ENCODE measurements around the gene STAB1.
A peak's percentile ranks its signal among the peaks of the same experiment; 100 is the strongest.
"Not testable (repeated sequence)": the region's sequence is repeated elsewhere in the genome, so short reads cannot be mapped to it uniquely, and the experiment has no call there.

STAB1 gene

DNA sequence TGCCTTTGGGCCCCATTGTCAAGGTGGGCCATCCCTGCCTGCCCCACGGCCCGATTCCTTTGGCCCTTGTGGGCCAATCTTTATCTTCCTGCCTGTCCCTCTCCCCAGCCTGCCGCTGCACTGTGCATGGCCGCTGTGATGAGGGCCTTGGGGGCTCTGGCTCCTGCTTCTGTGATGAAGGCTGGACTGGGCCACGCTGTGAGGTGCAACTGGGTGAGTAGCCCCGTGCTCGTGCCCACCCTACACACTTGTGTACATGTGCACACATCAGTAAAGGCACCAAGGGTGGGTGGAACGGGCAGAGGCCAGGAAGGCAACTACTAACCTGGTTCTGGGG, 26.3 kb downstream of the STAB1 start:
- Histone ChIP-seq H3K9ac (ENCODE audit: low read length in 2 of 2) (no peak overlapping the region), H3K36me3 (ENCODE audit: control insufficient read depth in 2 of 2, insufficient read depth in 2 of 2, low read length in 2 of 2) (peaks cover 0 to 4% of the 10 kb centered on the region in 2 donors), H3K9me3 (ENCODE audit: control insufficient read depth in 2 of 2, low read length in 2 of 2) (no peaks in the 10 kb centered on the region), H3K4me1 (ENCODE audit: control insufficient read depth, insufficient read depth, low read length) (peaks cover 16% of the 10 kb centered on the region), H3K27me3 (ENCODE audit: control insufficient read depth in 1 of 2, insufficient read depth in 2 of 2, low read length in 2 of 2) (no peaks in the 10 kb centered on the region), H3K27ac (ENCODE audit: low read length) (no peak overlapping the region), H3K4me3 (ENCODE audit: low read length in 2 of 2) (no peak overlapping the region)

DNA sequence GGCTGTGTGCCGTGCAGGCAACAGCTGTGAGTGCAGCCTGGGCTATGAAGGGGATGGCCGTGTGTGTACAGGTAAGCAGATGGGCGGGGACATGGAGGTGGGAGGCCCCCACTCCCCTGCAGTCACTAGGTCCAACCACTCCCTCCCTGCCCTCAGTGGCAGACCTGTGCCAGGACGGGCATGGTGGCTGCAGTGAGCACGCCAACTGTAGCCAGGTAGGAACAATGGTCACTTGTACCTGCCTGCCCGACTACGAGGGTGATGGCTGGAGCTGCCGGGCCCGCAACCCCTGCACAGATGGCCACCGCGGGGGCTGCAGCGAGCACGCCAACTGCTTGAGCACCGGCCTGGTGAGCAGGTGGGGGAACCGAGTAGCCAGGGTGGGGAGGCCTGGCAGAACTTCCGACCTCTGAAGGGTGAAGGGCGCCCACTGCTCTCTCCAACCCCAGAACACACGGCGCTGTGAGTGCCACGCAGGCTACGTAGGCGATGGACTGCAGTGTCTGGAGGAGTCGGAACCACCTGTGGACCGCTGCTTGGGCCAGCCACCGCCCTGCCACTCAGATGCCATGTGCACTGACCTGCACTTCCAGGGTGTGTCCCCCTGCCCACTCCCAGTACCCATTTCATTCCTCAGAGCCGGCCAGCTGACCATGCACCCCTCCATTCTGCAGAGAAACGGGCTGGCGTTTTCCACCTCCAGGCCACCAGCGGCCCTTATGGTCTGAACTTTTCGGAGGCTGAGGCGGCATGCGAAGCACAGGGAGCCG, 26.9 kb downstream of the STAB1 start:
- no peak overlapping the region for H3K27ac ChIP-seq (ENCODE audit: low read length)
- H3K9me3 ChIP-seq (ENCODE audit: control insufficient read depth in 2 of 2, low read length in 2 of 2), result no peaks in the 10 kb centered on the region
- peaks cover 16% of the 10 kb centered on the region for H3K4me1 ChIP-seq (ENCODE audit: control insufficient read depth, insufficient read depth, low read length)
- H3K27me3 ChIP-seq (ENCODE audit: control insufficient read depth in 1 of 2, insufficient read depth in 2 of 2, low read length in 2 of 2), result no peaks in the 10 kb centered on the region
- no peak overlapping the region for H3K4me3 ChIP-seq (ENCODE audit: low read length in 2 of 2)
- no peak overlapping the region for H3K9ac ChIP-seq (ENCODE audit: low read length in 2 of 2)
- peaks cover 0 to 4% of the 10 kb centered on the region in 2 donors for H3K36me3 ChIP-seq (ENCODE audit: control insufficient read depth in 2 of 2, insufficient read depth in 2 of 2, low read length in 2 of 2)

DNA sequence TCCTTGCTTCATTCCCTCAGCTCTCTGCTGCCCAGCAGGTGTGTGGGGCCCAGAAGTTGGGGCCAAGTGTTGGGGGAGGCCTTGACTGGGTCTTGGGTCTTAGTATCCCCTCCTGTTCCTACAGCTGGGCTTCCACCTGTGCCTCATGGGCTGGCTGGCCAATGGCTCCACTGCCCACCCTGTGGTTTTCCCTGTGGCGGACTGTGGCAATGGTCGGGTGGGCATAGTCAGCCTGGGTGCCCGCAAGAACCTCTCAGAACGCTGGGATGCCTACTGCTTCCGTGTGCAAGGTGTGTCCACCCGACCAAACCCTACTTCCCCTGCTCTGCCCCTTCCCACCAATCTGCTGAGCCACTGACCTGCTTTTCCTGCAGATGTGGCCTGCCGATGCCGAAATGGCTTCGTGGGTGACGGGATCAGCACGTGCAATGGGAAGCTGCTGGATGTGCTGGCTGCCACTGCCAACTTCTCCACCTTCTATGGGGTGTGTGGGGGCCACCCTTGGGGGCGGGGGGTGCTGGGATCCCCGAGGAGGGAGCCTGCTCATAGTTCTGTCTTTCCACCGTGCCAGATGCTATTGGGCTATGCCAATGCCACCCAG, 27.6 kb downstream of the STAB1 start:
- peaks cover 19% of the 10 kb centered on the region for H3K4me1 ChIP-seq (ENCODE audit: control insufficient read depth, insufficient read depth, low read length)
- H3K27ac ChIP-seq (ENCODE audit: low read length), result no peak overlapping the region
- peaks cover 0 to 7% of the 10 kb centered on the region in 2 donors for H3K36me3 ChIP-seq (ENCODE audit: control insufficient read depth in 2 of 2, insufficient read depth in 2 of 2, low read length in 2 of 2)
- H3K9ac ChIP-seq (ENCODE audit: low read length in 2 of 2), result no peak overlapping the region
- no peaks in the 10 kb centered on the region for H3K9me3 ChIP-seq (ENCODE audit: control insufficient read depth in 2 of 2, low read length in 2 of 2)
- H3K4me3 ChIP-seq (ENCODE audit: low read length in 2 of 2), result no peak overlapping the region
- no peaks in the 10 kb centered on the region for H3K27me3 ChIP-seq (ENCODE audit: control insufficient read depth in 1 of 2, insufficient read depth in 2 of 2, low read length in 2 of 2)

DNA sequence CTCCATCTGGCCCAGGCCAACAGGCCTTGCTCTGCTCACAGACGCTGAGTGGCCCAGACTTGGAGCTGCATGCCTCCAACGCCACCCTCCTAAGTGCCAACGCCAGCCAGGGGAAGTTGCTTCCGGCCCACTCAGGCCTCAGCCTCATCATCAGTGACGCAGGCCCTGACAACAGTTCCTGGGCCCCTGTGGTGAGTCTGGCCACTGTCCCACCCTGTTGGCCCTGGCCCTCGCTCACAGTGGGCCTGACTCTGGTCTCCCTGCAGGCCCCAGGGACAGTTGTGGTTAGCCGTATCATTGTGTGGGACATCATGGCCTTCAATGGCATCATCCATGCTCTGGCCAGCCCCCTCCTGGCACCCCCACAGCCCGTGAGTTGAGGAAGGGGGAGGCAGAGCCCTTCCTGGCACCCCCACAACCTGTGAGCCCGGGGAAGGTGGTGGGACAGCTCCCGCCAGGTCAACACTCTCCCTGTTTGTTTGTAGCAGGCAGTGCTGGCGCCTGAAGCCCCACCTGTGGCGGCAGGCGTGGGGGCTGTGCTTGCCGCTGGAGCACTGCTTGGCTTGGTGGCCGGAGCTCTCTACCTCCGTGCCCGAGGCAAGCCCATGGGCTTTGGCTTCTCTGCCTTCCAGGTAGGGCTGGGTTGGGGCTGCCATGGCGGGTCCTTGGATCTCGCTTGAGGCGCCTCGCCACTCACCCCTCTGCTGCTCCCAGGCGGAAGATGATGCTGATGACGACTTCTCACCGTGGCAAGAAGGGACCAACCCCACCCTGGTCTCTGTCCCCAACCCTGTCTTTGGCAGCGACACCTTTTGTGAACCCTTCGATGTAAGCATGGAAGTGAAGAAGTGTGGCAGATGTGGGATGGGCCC, 28.5 kb downstream of the STAB1 start:
- H3K9ac ChIP-seq (ENCODE audit: low read length in 2 of 2), result no peak overlapping the region
- H3K36me3 ChIP-seq (ENCODE audit: control insufficient read depth in 2 of 2, insufficient read depth in 2 of 2, low read length in 2 of 2), result peaks cover 0 to 7% of the 10 kb centered on the region in 2 donors
- H3K4me3 ChIP-seq (ENCODE audit: low read length in 2 of 2), result no peak overlapping the region
- no peaks in the 10 kb centered on the region for H3K9me3 ChIP-seq (ENCODE audit: control insufficient read depth in 2 of 2, low read length in 2 of 2)
- H3K27ac ChIP-seq (ENCODE audit: low read length), result no peak overlapping the region
- peaks cover 14% of the 10 kb centered on the region for H3K4me1 ChIP-seq (ENCODE audit: control insufficient read depth, insufficient read depth, low read length)
- H3K27me3 ChIP-seq (ENCODE audit: control insufficient read depth in 1 of 2, insufficient read depth in 2 of 2, low read length in 2 of 2), result no peaks in the 10 kb centered on the region

DNA sequence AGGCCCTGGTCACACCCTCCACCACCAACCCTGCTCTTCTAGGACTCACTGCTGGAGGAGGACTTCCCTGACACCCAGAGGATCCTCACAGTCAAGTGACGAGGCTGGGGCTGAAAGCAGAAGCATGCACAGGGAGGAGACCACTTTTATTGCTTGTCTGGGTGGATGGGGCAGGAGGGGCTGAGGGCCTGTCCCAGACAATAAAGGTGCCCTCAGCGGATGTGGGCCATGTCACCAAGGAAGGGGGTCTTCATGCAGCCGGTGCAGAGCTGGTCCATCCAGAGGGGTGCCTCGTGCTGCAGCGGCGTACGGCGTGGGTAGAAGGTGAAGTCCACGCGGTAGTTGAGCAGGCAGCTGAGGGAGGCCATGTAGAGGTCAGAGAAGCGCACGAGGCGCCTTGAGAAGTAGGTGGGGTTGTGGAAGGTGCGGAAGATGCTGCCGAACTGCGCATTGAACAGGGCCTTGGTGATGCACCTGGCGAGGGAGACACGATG, 29.2 kb downstream of the STAB1 start:
- Histone ChIP-seq H3K27me3 (ENCODE audit: control insufficient read depth in 1 of 2, insufficient read depth in 2 of 2, low read length in 2 of 2) (no peaks in the 10 kb centered on the region), H3K9ac (ENCODE audit: low read length in 2 of 2) (no peak overlapping the region), H3K4me3 (ENCODE audit: low read length in 2 of 2) (no peak overlapping the region), H3K4me1 (ENCODE audit: control insufficient read depth, insufficient read depth, low read length) (peaks cover 14% of the 10 kb centered on the region), H3K9me3 (ENCODE audit: control insufficient read depth in 2 of 2, low read length in 2 of 2) (no peaks in the 10 kb centered on the region), H3K27ac (ENCODE audit: low read length) (no peak overlapping the region), H3K36me3 (ENCODE audit: control insufficient read depth in 2 of 2, insufficient read depth in 2 of 2, low read length in 2 of 2) (peaks cover 0 to 10% of the 10 kb centered on the region in 2 donors)

DNA sequence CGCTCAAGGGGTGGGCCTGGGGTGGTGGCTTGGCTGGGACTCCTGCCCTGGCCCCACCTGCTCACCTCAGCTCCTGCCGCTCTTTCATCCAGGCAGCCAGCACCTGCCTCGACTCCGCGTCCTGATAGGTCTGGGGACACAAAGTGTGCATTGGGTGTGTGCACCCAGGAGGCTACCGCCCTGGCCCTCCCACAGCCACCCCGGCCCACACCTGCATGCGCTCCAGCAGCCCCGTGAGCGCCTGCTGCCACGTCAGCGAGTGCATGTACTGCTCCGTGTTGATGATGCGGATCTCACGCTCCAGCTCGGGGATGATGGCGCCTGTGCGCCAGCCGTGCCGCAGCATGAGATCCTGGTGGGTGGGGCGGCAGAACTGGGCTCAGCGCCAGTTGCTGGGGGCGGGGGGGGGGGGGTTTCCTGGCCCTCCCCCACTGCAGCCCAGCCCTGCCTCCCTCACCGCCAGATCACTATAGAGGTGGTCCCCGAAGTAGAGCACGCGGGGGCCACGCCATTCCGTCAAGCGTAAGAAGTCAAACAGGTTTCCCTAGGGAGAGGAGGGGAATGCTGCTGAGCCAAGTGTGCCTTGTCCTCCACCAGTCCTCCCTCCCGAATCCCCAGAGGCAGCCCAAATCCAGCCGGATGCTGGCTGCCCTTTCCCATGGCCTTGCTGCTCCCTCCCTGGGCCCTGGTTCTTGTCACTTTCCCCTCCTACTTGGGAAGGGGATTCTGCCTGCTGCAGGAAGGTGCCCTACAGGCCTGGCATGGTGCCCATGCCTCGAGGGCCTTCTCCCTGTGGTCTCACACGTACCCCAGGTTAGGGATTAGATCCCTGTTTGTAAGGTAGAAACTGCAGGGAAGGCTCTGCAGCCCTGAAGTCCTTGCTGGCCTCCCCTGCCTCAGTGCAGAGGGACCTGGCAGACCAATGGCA, 29.9 kb downstream of the STAB1 start:
- H3K4me1 ChIP-seq (ENCODE audit: control insufficient read depth, insufficient read depth, low read length), result peaks cover 14% of the 10 kb centered on the region

DNA sequence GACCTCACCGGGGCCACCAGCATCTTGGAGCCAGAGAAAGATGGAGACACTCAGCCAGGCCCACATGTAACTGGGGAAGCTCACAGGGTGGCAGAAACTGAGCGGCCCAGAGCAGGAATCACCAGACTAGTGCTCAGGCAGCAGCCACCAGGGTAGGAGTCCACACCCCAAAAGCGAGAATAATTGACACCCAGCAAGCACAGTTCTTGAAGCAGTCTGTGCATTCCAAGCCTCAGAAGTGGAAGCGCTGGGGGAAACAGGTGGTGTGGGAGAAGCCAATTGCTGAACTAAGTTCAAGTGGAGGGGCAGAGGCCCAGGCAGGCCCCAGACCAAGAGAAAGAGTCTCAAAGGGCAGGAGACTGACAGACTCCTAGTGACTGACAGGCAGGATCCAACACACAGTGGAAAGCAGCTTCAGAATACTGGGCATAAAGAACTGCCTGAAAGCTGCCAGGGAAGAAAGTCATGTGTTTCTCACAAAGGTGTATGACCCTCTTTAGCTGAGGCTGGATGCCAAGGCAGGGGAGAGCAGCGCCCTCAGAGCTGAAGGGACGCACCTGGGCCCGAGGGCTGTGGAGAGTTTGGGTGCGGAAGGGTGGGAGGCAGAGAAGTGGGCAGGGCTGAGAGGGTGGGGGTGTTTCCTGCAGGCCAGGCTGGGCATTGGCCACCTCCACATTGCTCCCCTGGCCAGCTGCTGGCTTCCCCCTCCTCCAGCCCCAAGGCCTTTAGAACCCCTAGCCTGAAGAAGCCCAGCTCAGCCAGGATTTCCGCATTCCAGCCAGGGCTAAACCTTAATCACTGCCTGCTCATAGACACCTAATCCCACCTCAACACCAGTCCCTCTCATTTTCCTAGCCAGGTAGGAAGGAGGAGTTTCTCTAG, 30.8 kb downstream of the STAB1 start:
- peak overlapping the region; percentile 11 for H3K27ac ChIP-seq (ENCODE audit: low read length)
- H3K9ac ChIP-seq (ENCODE audit: low read length in 2 of 2), result no peak overlapping the region
- peaks cover 14% of the 10 kb centered on the region for H3K4me1 ChIP-seq (ENCODE audit: control insufficient read depth, insufficient read depth, low read length)

More for the DNA sequence above, 29.9 kb downstream of the STAB1 start:
- Histone ChIP-seq H3K9me3 (ENCODE audit: control insufficient read depth in 2 of 2, low read length in 2 of 2) (no peaks in the 10 kb centered on the region), H3K36me3 (ENCODE audit: control insufficient read depth in 2 of 2, insufficient read depth in 2 of 2, low read length in 2 of 2) (peaks cover 0 to 8% of the 10 kb centered on the region in 2 donors), H3K9ac (ENCODE audit: low read length in 2 of 2) (no peak overlapping the region), H3K27me3 (ENCODE audit: control insufficient read depth in 1 of 2, insufficient read depth in 2 of 2, low read length in 2 of 2) (no peaks in the 10 kb centered on the region), H3K27ac (ENCODE audit: low read length) (peak overlapping the region; percentile 11), H3K4me3 (ENCODE audit: low read length in 2 of 2) (no peak overlapping the region)

DNA sequence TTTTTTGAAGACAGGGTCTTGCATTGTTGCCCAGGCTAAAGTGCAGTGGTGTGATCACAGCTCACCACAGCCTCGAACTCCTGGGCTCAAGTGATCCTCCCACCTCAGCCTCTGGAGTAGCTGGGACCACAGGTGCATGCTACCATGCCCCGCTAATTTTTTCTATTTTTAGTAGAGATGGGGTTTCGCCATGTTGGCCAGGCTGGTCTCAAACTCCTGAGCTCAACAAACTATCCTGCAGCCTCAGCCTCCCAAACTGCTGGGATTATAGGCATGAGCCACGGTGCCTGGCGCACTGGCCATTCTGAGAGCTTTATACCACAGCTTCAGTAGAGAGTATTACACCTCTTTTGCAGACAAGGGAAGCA, 31.5 kb downstream of the STAB1 start:
- H3K4me1 ChIP-seq (ENCODE audit: control insufficient read depth, insufficient read depth, low read length), result peaks cover 14% of the 10 kb centered on the region
- not testable (repeated sequence) for H3K4me3 ChIP-seq (ENCODE audit: low read length in 2 of 2); H3K9me3 ChIP-seq (ENCODE audit: control insufficient read depth in 2 of 2, low read length in 2 of 2); H3K27me3 ChIP-seq (ENCODE audit: control insufficient read depth in 1 of 2, insufficient read depth in 2 of 2, low read length in 2 of 2); H3K27ac ChIP-seq (ENCODE audit: low read length); H3K9ac ChIP-seq (ENCODE audit: low read length in 2 of 2); H3K36me3 ChIP-seq (ENCODE audit: control insufficient read depth in 2 of 2, insufficient read depth in 2 of 2, low read length in 2 of 2)

More for the DNA sequence above, 30.8 kb downstream of the STAB1 start:
- H3K9me3 ChIP-seq (ENCODE audit: control insufficient read depth in 2 of 2, low read length in 2 of 2), result no peaks in the 10 kb centered on the region
- peaks cover 0 to 8% of the 10 kb centered on the region in 2 donors for H3K36me3 ChIP-seq (ENCODE audit: control insufficient read depth in 2 of 2, insufficient read depth in 2 of 2, low read length in 2 of 2)
- no peak overlapping the region for H3K4me3 ChIP-seq (ENCODE audit: low read length in 2 of 2)
- no peaks in the 10 kb centered on the region for H3K27me3 ChIP-seq (ENCODE audit: control insufficient read depth in 1 of 2, insufficient read depth in 2 of 2, low read length in 2 of 2)

DNA sequence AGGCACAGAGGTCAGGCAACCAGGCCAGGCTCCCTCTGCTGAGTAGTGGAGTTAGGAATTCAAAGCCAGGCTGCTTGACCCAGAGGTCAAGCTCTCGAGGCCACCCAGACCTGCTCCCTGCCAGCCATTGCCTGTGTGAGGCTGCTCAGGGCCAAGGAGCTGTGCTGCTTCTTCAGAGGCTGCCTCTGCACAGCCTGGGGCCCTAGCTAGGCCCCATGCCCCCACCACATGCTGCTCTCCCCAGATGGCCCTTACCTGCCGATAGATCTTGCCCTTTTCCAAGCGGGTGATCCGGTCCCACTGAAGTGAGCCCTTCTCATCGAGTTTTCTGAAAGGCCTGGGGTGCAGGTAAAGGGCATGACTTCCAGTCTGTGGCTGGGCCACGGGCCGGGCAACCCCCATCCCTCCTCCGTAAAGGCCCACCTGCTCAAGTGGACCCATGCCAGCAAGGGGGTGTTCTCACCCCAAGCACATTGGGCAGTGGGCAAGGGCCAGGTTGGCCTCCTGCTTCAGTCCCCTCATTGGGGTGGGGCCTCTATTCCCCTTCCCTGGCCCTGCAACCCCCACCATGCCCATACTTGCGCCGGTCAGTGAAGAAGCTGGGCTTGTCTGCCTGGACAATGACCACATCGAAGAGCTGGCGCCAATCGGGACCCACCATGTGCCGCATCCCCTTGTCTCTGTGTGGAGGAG, 32.0 kb downstream of the STAB1 start:
- Histone ChIP-seq H3K27ac (ENCODE audit: low read length) (no peak overlapping the region), H3K4me3 (ENCODE audit: low read length in 2 of 2) (no peak overlapping the region), H3K9ac (ENCODE audit: low read length in 2 of 2) (no peak overlapping the region), H3K36me3 (ENCODE audit: control insufficient read depth in 2 of 2, insufficient read depth in 2 of 2, low read length in 2 of 2) (peaks cover 0 to 8% of the 10 kb centered on the region in 2 donors), H3K4me1 (ENCODE audit: control insufficient read depth, insufficient read depth, low read length) (peaks cover 14% of the 10 kb centered on the region), H3K9me3 (ENCODE audit: control insufficient read depth in 2 of 2, low read length in 2 of 2) (no peaks in the 10 kb centered on the region), H3K27me3 (ENCODE audit: control insufficient read depth in 1 of 2, insufficient read depth in 2 of 2, low read length in 2 of 2) (no peaks in the 10 kb centered on the region)

Data from stomach smooth muscle (tissue), 2 donors.